HL-60 (cell line): ENCODE results near the gene UNCX.

Experiments
- GABPA ChIP-seq: IDR thresholded peaks from 2 replicates; pipeline ENCODE4 v1.6.1; 2012; ENCODE audit warnings: low read depth
- POLR2AphosphoS5 ChIP-seq: IDR thresholded peaks from 2 replicates; pipeline ENCODE4 v1.6.1; 2012; ENCODE audit warnings: low read depth
- REST ChIP-seq: IDR thresholded peaks from 2 replicates; pipeline ENCODE4 v1.6.1; 2012; ENCODE audit warnings: low read depth; ENCODE audit not compliant: insufficient replicate concordance
- TF ChIP-seq, protein P1 (sequence below): IDR thresholded peaks from one replicate; pipeline ENCODE4 v1.5.1; 2011; ENCODE audit warnings: low read length, control low read depth, inconsistent platforms; ENCODE audit not compliant: insufficient read depth

GRCh38 chr7:1236831-1237701 is 4.4 kb downstream of the UNCX start:
- TF ChIP-seq, protein P1, sequence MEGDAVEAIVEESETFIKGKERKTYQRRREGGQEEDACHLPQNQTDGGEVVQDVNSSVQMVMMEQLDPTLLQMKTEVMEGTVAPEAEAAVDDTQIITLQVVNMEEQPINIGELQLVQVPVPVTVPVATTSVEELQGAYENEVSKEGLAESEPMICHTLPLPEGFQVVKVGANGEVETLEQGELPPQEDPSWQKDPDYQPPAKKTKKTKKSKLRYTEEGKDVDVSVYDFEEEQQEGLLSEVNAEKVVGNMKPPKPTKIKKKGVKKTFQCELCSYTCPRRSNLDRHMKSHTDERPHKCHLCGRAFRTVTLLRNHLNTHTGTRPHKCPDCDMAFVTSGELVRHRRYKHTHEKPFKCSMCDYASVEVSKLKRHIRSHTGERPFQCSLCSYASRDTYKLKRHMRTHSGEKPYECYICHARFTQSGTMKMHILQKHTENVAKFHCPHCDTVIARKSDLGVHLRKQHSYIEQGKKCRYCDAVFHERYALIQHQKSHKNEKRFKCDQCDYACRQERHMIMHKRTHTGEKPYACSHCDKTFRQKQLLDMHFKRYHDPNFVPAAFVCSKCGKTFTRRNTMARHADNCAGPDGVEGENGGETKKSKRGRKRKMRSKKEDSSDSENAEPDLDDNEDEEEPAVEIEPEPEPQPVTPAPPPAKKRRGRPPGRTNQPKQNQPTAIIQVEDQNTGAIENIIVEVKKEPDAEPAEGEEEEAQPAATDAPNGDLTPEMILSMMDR = no peak
- TF ChIP-seq GABPA (no peak), POLR2AphosphoS5 (no peak), REST (no peak)
